GM12801 (cell line): ENCODE data around the gene NOTCH2.

Experiments used
- CTCF ChIP-seq: IDR thresholded peaks from one replicate; pipeline ENCODE4 v1.5.1; 2011; ENCODE audit warnings: control low read depth; ENCODE audit not compliant: insufficient read length; ENCODE audit errors: extremely low read depth

NOTCH2 gene

GRCh38 chr1:119908661-119909060 is 160.8 kb downstream of the NOTCH2 start:
- TF ChIP-seq CTCF, result no peak

GRCh38 chr1:119906927-119907652 is 162.4 kb downstream of the NOTCH2 start:
- TF ChIP-seq CTCF, result no peak

- no peak for TF ChIP-seq CTCF
Observed at GRCh38 chr1:119903443-119903835, 166.0 kb downstream of the NOTCH2 start.

GRCh38 chr1:119902775-119903442 is 166.6 kb downstream of the NOTCH2 start:
- TF ChIP-seq CTCF, result no peak

- no peak for TF ChIP-seq CTCF
Observed at GRCh38 chr1:119898981-119899720, 170.3 kb downstream of the NOTCH2 start.

GRCh38 chr1:119898530-119898929 is 170.9 kb downstream of the NOTCH2 start:
- TF ChIP-seq CTCF, result no peak

- no peak for TF ChIP-seq CTCF
Observed at GRCh38 chr1:119896303-119896702, 173.2 kb downstream of the NOTCH2 start, which contains the start of gene ADAM30. Gene ADAM30 (minus strand): TSS chr1:119896515. CDS start chr1:119896336, 179 bp downstream.
